DOHH2 (cell line): Measurements from ENCODE around the gene ZSCAN29.

ENCODE experiments used
- EZH2phosphoT487 ChIP-seq: fragments of 200-600 bp; sonication (generic); IDR thresholded peaks from 2 replicates; pipeline ENCODE4 v1.6.1; 2017; ENCODE audit warnings: borderline replicate concordance, mild to moderate bottlenecking, antibody characterized with exemption, low read length, moderate library complexity, mixed read lengths
- TF ChIP-seq, protein P1 (sequence below): fragments of 200-600 bp; sonication (generic); IDR thresholded peaks from one replicate; pipeline ENCODE4 v1.5.1; 2014; ENCODE audit warnings: antibody characterized with exemption, mild to moderate bottlenecking, low read depth, low read length; ENCODE audit not compliant: poor library complexity, severe bottlenecking

DNA sequence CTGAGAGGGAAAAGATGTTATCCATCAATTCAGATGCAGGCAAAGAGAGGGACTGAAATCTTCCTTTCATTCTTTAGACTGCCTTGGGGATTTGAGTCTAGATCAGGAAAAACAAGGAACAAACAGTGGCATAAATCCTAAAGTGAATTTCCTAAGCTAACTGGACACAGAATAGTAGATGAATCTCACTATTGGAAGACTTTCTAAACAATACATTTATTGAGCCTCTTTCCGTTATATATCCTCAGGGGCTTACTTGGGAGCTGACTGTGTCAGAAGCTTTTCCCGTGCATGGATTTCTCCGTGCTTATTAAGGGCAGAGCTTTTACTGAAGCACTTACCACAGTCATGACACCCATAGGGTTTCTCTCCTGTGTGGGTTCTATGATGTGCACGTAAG lies 10.0 kb downstream of the ZSCAN29 start:
- TF ChIP-seq, protein P1, sequence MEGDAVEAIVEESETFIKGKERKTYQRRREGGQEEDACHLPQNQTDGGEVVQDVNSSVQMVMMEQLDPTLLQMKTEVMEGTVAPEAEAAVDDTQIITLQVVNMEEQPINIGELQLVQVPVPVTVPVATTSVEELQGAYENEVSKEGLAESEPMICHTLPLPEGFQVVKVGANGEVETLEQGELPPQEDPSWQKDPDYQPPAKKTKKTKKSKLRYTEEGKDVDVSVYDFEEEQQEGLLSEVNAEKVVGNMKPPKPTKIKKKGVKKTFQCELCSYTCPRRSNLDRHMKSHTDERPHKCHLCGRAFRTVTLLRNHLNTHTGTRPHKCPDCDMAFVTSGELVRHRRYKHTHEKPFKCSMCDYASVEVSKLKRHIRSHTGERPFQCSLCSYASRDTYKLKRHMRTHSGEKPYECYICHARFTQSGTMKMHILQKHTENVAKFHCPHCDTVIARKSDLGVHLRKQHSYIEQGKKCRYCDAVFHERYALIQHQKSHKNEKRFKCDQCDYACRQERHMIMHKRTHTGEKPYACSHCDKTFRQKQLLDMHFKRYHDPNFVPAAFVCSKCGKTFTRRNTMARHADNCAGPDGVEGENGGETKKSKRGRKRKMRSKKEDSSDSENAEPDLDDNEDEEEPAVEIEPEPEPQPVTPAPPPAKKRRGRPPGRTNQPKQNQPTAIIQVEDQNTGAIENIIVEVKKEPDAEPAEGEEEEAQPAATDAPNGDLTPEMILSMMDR: no peak
- TF ChIP-seq EZH2phosphoT487: no peak
